Panc1 (cell line): ENCODE results near the gene LRBA. TPM values are rescaled to one million over a fixed set of nuclear protein-coding genes. Genes with fewer than 3 reads are reported as not detected.

ENCODE experiments used
- ATAC-seq: fragments of 200-7000 bp; cut with Tn5 transposase; 2 replicates; pipeline ENCODE4 v1.9.1; 2020; ENCODE audit warnings: mild to moderate bottlenecking, moderate library complexity
- BruUV-seq: library from RNA; stranded (reverse); fragments of 400-500 nt; replicated peaks from 2 replicates; lab custom pipeline; 2021; lab: Mats Ljungman, UMichigan
- CTCF ChIA-PET: fragments of 300-600 bp; sonication (Branson Sonifier 250); formaldehyde crosslinking; loops from one replicate; lab custom pipeline; 2022; ENCODE audit warnings: antibody characterized with exemption; lab: Charles Lee
- POLR2A ChIA-PET: fragments of 300-600 bp; sonication (Branson Sonifier 250); formaldehyde crosslinking; loops from one replicate; lab custom pipeline; 2022; ENCODE audit warnings: antibody characterized with exemption; lab: Charles Lee
- DNase-seq: peaks from one replicate; pipeline ENCODE4 v3.0.0-alpha.2; 2010; ENCODE audit warnings: low read depth, low spot score
- H3K27ac ChIP-seq: 2 replicates; pipeline ENCODE4 v1.5.1; 2011; ENCODE audit warnings: mild to moderate bottlenecking, low read length, inconsistent platforms
- H3K27me3 ChIP-seq: fragments of 200-500 bp; sonication (Bioruptor generic); 2 replicates; pipeline ENCODE4 v1.6.0; 2014; ENCODE audit warnings: low read length, inconsistent platforms; ENCODE audit not compliant: control insufficient read depth, insufficient read depth
- H3K36me3 ChIP-seq: fragments of 200-500 bp; sonication (Bioruptor generic); 2 replicates; pipeline ENCODE4 v1.5.1; 2014; ENCODE audit warnings: inconsistent platforms, mild to moderate bottlenecking, low read length, moderate library complexity; ENCODE audit not compliant: control insufficient read depth, insufficient read depth
- H3K4me1 ChIP-seq: 2 replicates; pipeline ENCODE4 v1.5.1; 2011; ENCODE audit warnings: inconsistent platforms, mild to moderate bottlenecking, low read length, moderate library complexity; ENCODE audit not compliant: control insufficient read depth, insufficient read depth
- H3K4me3 ChIP-seq, 2 experiments: 2 replicates each; pipeline ENCODE4 v1.5.1; 2011 to 2012; ENCODE audit warnings: low read depth in 2 of 2, low read length in 2 of 2, mild to moderate bottlenecking in 2 of 2, inconsistent platforms in 1 of 2, moderate library complexity in 1 of 2
- H3K9me3 ChIP-seq: fragments of 200-500 bp; sonication (Bioruptor generic); 2 replicates; pipeline ENCODE4 v1.5.1; 2014; ENCODE audit warnings: low read depth, mild to moderate bottlenecking, inconsistent platforms, low read length, moderate library complexity; ENCODE audit not compliant: control insufficient read depth, insufficient read depth
- POLR2AphosphoS5 ChIP-seq: IDR thresholded peaks from 2 replicates; pipeline ENCODE4 v1.6.1; 2012; ENCODE audit warnings: mild to moderate bottlenecking, low read depth, low read length, moderate library complexity
- SIN3A ChIP-seq: IDR thresholded peaks from 2 replicates; pipeline ENCODE4 v1.6.1; 2012; ENCODE audit warnings: low read depth, mild to moderate bottlenecking, low read length, moderate library complexity, borderline replicate concordance; ENCODE audit not compliant: insufficient read depth
- TCF7L2 ChIP-seq: IDR thresholded peaks from 2 replicates; pipeline ENCODE4 v1.6.1; 2011; ENCODE audit warnings: mild to moderate bottlenecking, low read depth, low read length, inconsistent platforms
- in situ Hi-C: cut with HindIII; loops from 2 replicates; pipeline ENCODE4 v1.10.0; 2016; ENCODE audit warnings: low sequenced_read_pairs, low pct_unique_long_range_greater_than_20kb
- intact Hi-C: fragments of 100-400 bp; cut with micrococcal nuclease; formaldehyde crosslinking; loops from one replicate; pipeline ENCODE4 v1.10.0; 2022; ENCODE audit not compliant: unreplicated experiment
- total RNA-seq: library from RNA; stranded (reverse); gene quantifications from one replicate; pipeline ENCODE4 v1.2.1, GENCODE V29; 2021; ENCODE audit not compliant: unreplicated experiment
- TF ChIP-seq, protein P1 (sequence below): fragments of 450-650 bp; IDR thresholded peaks from 2 replicates; pipeline ENCODE4 v1.5.1; 2017; ENCODE audit warnings: mild to moderate bottlenecking
- TF ChIP-seq, protein P2 (sequence below), 2 experiments: IDR thresholded peaks; 2 replicates each; pipeline ENCODE4 v1.6.1; 2011 to 2012; ENCODE audit warnings: low read depth in 2 of 2, control low read depth in 1 of 2, low read length in 1 of 2, mild to moderate bottlenecking in 1 of 2, moderate library complexity in 1 of 2; ENCODE audit not compliant: insufficient read depth in 1 of 2

Gene LRBA
- total RNA-seq, 1 experiment from 2014 or later, result 26.4 TPM

DNA sequence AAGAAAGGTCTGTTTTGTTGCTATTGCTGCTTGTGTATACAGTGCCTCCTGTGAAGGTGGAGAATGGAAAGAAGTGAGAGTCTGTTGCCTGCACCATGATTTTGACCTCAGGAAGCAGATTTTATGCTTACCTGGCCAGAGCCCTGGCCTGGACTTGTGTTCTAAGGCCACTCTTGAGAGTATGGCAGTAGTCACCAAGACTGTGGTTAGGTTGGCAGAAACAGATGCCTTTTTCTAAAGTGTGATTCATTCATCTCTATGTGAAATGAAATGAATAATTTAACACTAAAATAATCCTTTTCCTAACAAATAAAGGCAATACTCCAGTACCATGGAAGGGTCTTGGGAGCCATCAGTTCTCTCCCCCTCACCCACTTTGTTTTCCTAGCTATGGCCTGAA lies 775.1 kb downstream of the LRBA start:
- intact Hi-C loops, result loop anchor here (5.0 kb wide), 1 partner anchor 228 kb away; no protein-coding TSS in a partner anchor
- no peaks in the 10 kb centered on the region for H3K27me3 ChIP-seq
- BruUV-seq, result no TSS peak
- H3K36me3 ChIP-seq, result no peaks in the 10 kb centered on the region; the same call in 1 of the 2 replicates
- in situ Hi-C loops, result no loop called here
- TF ChIP-seq TCF7L2 (no peak), POLR2AphosphoS5 (no peak), SIN3A (no peak)
- TF ChIP-seq, protein P1, sequence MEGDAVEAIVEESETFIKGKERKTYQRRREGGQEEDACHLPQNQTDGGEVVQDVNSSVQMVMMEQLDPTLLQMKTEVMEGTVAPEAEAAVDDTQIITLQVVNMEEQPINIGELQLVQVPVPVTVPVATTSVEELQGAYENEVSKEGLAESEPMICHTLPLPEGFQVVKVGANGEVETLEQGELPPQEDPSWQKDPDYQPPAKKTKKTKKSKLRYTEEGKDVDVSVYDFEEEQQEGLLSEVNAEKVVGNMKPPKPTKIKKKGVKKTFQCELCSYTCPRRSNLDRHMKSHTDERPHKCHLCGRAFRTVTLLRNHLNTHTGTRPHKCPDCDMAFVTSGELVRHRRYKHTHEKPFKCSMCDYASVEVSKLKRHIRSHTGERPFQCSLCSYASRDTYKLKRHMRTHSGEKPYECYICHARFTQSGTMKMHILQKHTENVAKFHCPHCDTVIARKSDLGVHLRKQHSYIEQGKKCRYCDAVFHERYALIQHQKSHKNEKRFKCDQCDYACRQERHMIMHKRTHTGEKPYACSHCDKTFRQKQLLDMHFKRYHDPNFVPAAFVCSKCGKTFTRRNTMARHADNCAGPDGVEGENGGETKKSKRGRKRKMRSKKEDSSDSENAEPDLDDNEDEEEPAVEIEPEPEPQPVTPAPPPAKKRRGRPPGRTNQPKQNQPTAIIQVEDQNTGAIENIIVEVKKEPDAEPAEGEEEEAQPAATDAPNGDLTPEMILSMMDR, result no peak
- TF ChIP-seq, protein P2, sequence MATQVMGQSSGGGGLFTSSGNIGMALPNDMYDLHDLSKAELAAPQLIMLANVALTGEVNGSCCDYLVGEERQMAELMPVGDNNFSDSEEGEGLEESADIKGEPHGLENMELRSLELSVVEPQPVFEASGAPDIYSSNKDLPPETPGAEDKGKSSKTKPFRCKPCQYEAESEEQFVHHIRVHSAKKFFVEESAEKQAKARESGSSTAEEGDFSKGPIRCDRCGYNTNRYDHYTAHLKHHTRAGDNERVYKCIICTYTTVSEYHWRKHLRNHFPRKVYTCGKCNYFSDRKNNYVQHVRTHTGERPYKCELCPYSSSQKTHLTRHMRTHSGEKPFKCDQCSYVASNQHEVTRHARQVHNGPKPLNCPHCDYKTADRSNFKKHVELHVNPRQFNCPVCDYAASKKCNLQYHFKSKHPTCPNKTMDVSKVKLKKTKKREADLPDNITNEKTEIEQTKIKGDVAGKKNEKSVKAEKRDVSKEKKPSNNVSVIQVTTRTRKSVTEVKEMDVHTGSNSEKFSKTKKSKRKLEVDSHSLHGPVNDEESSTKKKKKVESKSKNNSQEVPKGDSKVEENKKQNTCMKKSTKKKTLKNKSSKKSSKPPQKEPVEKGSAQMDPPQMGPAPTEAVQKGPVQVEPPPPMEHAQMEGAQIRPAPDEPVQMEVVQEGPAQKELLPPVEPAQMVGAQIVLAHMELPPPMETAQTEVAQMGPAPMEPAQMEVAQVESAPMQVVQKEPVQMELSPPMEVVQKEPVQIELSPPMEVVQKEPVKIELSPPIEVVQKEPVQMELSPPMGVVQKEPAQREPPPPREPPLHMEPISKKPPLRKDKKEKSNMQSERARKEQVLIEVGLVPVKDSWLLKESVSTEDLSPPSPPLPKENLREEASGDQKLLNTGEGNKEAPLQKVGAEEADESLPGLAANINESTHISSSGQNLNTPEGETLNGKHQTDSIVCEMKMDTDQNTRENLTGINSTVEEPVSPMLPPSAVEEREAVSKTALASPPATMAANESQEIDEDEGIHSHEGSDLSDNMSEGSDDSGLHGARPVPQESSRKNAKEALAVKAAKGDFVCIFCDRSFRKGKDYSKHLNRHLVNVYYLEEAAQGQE (IDR thresholded peaks at IDR 0.05; ENCODE audit: insufficient read depth in 1 of 2, low read depth in 2 of 2, low read length in 1 of 2), result no peak
- no peak for ATAC-seq
- CTCF ChIA-PET, result no interaction called here
- H3K9me3 ChIP-seq, result no peaks in the 10 kb centered on the region
- H3K4me1 ChIP-seq, result peaks cover 38% of the 10 kb centered on the region
- no peak for DNase-seq
- POLR2A ChIA-PET, result no interaction called here
- no peak overlapping the region for H3K4me3 ChIP-seq
- peak overlapping the region; percentile 93; the same call in 1 of the 2 replicates for H3K27ac ChIP-seq

DNA sequence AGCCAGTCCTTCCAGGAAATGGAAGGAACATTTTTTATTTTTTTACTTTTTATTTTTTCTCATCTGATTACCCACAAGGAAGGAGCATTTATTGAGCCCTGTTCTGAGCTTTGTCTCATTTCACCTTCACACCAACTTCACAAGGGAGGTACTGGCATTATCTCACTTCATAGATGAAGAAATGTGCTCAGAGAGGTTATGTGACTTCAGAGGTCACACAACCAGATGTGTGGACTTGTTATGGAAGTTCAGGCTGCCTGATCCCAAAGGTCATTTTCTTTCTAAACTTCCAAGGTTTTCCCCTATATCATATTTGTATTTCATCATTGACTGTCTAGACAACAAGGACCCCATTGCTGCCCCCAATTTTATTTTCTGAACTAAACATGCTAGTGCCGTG lies 776.5 kb downstream of the LRBA start:
- DNase-seq, result no peak

More for the DNA sequence above, 776.5 kb downstream of the LRBA start:
- intact Hi-C loops (no loop called here), in situ Hi-C loops (no loop called here)
- Histone ChIP-seq H3K4me3 (no peak overlapping the region), H3K36me3 (no peaks in the 10 kb centered on the region; the same call in 1 of the 2 replicates), H3K4me1 (peaks cover 33% of the 10 kb centered on the region), H3K27ac (peak overlapping the region; percentile 93), H3K27me3 (no peaks in the 10 kb centered on the region), H3K9me3 (no peaks in the 10 kb centered on the region)
- no TSS peak for BruUV-seq
- TF ChIP-seq, protein P1, result no peak
- TF ChIP-seq POLR2AphosphoS5 (no peak), SIN3A (no peak), TCF7L2 (no peak)
- TF ChIP-seq, protein P2 (IDR thresholded peaks at IDR 0.05; ENCODE audit: insufficient read depth in 1 of 2, low read depth in 2 of 2, low read length in 1 of 2), result no peak
- no peak for ATAC-seq
- POLR2A ChIA-PET, result no interaction called here
- CTCF ChIA-PET, result no interaction called here
